ENCODE data around the gene SLC39A13. TPM values are rescaled to one million over a fixed set of nuclear protein-coding genes. Genes with fewer than 3 reads are reported as not detected.

Gene SLC39A13
- total and polyA plus RNA-seq, 2 of the 13 experiments (the other 11 are each of a cell fraction or from before 2014, with no cell fraction given) = 15.3 to 30.5 TPM

- TF ChIP-seq ZNF800 (CRISPR knock-in tag; IDR thresholded peaks at IDR 0.05) = 0 out of 2 replicates have a peak, but pooled peaks have one; percentile 39
- TF ChIP-seq ZNF512 (CRISPR knock-in tag; IDR thresholded peaks at IDR 0.05) = no peak
- TF ChIP-seq ARID5B (CRISPR knock-in tag; IDR thresholded peaks at IDR 0.05) = peak; percentile 54; the same call in 1 of the 2 replicates
- TF ChIP-seq ATF7-NPFF (CRISPR knock-in tag; IDR thresholded peaks at IDR 0.05; ENCODE audit: low read depth) = peak; percentile 78; the same call in 1 of the 2 replicates
- no peak; the same call in 1 of the 2 replicates for TF ChIP-seq LBX2 (CRISPR knock-in tag; IDR thresholded peaks at IDR 0.05; ENCODE audit: borderline replicate concordance)
- 0 out of 2 replicates have a peak, but pooled peaks have one; percentile 17 for TF ChIP-seq ARHGAP35 (CRISPR knock-in tag; IDR thresholded peaks at IDR 0.05; ENCODE audit: borderline replicate concordance)
- TF ChIP-seq SP140L (CRISPR knock-in tag; IDR thresholded peaks at IDR 0.05; ENCODE audit: borderline replicate concordance) = no peak
- no peak for TF ChIP-seq KLF11 (CRISPR knock-in tag; IDR thresholded peaks at IDR 0.05)
- TF ChIP-seq MZF1 (CRISPR knock-in tag; IDR thresholded peaks at IDR 0.05; ENCODE audit: borderline replicate concordance) = no peak
- TF ChIP-seq ZNF30 (CRISPR knock-in tag; IDR thresholded peaks at IDR 0.05) = no peak
- TF ChIP-seq NRL (CRISPR knock-in tag; IDR thresholded peaks at IDR 0.05; ENCODE audit: borderline replicate concordance) = no peak; the same call in 1 of the 2 replicates
- no peak; the same call in 1 of the 2 replicates for TF ChIP-seq ZFP62 (CRISPR knock-in tag; IDR thresholded peaks at IDR 0.05)
- no peak for TF ChIP-seq SMARCE1 (IDR thresholded peaks at IDR 0.05; ENCODE audit: borderline replicate concordance)
- TF ChIP-seq IRF1 (CRISPR knock-in tag; IDR thresholded peaks at IDR 0.05; ENCODE audit: low read depth) = no peak
- no peak for TF ChIP-seq ZNF280B (CRISPR knock-in tag; IDR thresholded peaks at IDR 0.05; ENCODE audit: borderline replicate concordance)
- peak; percentile 74 for TF ChIP-seq KDM2A (CRISPR knock-in tag; IDR thresholded peaks at IDR 0.05; ENCODE audit: borderline replicate concordance, low read depth)
These were observed at the start of gene SLC39A13 (continued) for GRCh38 chr11:47407746-47408590.
